Sigmoid colon (tissue), 4 donors: ENCODE measurements around the gene LYPD6.

ENCODE experiments used
- POLR2A ChIP-seq, 2 donors: fragments of 450-650 bp; IDR thresholded peaks; one replicate each; pipeline ENCODE4 v1.6.1; 2016; ENCODE audit warnings: antibody characterized with exemption in 2 of 2, mild to moderate bottlenecking in 2 of 2, moderate library complexity in 2 of 2
- POLR2AphosphoS5 ChIP-seq, 4 donors: sonication (generic); formaldehyde crosslinking; IDR thresholded peaks; one replicate each; pipeline ENCODE4 v1.6.1; 2017; ENCODE audit warnings: antibody characterized with exemption in 4 of 4
- TF ChIP-seq, protein P1 (sequence below), 4 experiments: fragments of 450-650 bp in 3 of 4; fragments of 200-600 bp in 1 of 4; IDR thresholded peaks; one replicate each; pipeline ENCODE4 v1.5.1; 2016 to 2019; ENCODE audit warnings: antibody characterized with exemption in 4 of 4, mild to moderate bottlenecking in 3 of 4, moderate library complexity in 2 of 4

DNA sequence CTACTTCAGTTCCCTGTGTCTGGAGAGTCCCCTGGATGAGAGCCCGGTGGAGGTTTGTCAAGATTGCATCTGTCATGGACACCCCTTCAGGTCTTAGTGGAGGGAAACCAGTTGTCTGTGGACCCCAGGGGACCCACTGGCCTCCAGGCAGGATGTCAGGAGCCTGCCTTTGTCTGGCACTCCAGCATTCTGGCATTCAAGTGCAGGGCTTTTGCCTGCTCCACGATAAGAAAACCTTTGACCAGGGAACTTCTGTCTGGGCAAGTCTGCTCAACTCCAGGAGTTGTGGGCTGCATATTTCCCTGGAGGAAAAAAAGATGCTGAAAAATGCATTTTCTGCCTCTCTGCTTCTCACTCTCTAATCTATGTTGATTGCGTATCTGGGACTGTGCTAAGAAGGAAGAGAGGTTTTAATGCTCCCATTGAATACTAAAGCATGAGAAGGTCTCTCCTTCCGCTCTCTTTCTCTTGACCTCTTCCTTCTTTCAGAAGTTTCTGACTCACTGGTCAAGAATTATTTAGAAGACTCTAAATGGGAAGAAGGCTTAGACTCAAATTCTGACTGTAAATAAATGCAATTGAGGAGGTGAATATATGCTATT lies 152.7 kb downstream of the LYPD6 start:
- TF ChIP-seq POLR2A (IDR thresholded peaks at IDR 0.05) (no peak), POLR2AphosphoS5 (IDR thresholded peaks at IDR 0.05) (no peak)
- TF ChIP-seq, protein P1, sequence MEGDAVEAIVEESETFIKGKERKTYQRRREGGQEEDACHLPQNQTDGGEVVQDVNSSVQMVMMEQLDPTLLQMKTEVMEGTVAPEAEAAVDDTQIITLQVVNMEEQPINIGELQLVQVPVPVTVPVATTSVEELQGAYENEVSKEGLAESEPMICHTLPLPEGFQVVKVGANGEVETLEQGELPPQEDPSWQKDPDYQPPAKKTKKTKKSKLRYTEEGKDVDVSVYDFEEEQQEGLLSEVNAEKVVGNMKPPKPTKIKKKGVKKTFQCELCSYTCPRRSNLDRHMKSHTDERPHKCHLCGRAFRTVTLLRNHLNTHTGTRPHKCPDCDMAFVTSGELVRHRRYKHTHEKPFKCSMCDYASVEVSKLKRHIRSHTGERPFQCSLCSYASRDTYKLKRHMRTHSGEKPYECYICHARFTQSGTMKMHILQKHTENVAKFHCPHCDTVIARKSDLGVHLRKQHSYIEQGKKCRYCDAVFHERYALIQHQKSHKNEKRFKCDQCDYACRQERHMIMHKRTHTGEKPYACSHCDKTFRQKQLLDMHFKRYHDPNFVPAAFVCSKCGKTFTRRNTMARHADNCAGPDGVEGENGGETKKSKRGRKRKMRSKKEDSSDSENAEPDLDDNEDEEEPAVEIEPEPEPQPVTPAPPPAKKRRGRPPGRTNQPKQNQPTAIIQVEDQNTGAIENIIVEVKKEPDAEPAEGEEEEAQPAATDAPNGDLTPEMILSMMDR (IDR thresholded peaks at IDR 0.05): no peak
